Amniotic stem cell (primary cell): ENCODE measurements around the gene SSBP2.

Source experiments
- DNase-seq: peaks from one replicate; lab custom pipeline; 2025; lab: John Stamatoyannopoulos, UW

The SSBP2 gene

DNA sequence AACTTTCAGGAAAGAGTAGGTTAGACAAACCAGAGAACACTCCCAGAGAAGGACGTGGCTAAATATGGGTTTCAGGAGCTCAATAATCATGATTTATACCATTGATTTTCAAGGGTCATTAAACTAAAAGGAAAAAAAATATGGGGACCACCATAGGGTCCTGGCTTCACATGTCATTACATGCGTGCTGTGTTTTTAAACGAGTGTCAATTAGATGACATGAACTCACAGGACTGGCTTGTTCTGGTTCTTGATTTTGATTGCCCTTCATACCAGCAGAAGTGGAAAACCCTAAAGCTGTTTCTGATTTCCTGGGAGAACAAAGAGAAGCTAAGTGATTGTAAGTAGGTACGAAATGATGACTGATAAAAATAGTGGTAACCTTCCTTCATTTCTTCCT, 362.7 kb downstream of the SSBP2 start:
- no peak for DNase-seq

DNA sequence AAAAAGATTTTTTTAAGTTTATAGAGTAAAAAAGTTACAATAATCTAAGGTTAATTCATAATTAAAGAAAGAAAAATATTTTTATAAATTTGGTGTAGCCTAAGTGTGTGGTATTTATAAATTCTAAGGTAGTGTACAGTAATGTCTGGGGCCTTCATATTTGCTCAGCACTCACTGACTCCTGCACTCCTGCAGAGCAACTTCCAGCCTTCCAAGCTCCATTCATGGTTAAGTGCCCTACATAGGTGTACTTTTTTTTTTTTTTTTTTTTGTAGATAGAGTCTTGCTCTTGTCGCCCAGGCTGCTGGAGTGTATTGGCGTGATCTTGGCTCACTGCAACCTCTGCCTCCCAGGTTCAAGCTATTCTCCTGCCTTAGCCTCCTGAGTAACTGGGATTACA, 367.0 kb downstream of the SSBP2 start:
- no peak for DNase-seq

DNA sequence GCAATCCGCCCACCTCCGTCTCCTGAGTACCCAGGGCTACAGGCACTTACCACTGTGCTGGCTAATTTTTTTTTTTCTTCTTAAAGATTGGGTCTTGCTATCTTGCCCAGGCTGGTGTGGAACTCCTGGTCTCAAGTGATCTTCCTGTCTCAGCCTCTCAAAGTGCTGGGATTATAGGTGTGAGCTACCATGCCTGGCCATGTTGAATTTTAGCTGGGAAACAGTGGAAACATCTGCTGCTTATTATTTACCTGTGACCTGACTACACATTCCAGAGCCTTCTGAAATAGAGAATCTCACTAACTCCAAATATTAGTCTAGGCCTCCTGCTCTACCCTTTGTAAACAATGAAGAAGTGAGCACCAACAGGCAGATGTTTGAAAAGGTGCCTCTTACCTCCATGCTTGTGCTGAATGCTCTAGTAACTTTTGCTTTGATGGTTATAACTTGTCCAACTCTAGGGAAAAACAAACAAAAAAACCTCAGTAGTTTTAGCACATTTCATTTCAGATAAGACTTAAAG, 379.5 kb downstream of the SSBP2 start:
- DNase-seq: no peak

DNA sequence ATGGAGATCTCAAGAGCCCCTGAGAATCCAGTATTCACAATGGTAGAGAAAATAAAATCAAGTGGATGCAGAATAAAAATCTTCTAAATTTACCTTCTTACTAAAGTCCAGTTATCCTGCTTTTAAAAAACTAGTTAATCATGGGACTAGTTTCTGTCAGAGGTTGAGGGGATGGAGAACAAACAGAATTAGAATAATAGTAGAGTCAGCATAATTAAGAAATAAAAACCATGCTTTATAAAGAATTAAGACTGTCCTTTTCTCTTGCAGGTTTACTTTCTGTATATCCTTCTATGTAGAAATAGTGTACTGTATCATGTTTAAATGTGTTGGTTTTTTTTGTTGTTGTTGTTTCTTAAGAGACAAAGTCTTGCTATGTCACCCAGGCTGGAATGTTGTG, 380.0 kb downstream of the SSBP2 start:
- no peak for DNase-seq

DNA sequence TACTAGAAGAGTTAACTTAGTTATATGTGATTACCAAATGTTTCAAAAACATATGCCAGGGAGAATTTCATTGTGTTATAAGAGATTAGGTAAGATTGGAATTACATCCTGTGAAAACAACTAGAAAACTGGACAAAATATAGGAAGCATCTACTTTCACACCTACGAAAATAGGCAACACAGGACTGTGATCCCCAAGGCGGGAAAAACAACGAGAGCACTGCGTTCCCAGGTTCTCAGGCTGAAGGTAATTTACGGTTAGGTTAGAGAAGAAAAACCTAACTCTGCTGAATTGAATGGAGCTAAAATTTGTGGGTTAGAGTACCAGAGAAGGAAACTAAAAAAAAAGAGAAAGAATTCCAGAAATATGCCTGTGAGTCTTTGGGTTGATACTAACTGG, 385.4 kb downstream of the SSBP2 start:
- DNase-seq: no peak

DNA sequence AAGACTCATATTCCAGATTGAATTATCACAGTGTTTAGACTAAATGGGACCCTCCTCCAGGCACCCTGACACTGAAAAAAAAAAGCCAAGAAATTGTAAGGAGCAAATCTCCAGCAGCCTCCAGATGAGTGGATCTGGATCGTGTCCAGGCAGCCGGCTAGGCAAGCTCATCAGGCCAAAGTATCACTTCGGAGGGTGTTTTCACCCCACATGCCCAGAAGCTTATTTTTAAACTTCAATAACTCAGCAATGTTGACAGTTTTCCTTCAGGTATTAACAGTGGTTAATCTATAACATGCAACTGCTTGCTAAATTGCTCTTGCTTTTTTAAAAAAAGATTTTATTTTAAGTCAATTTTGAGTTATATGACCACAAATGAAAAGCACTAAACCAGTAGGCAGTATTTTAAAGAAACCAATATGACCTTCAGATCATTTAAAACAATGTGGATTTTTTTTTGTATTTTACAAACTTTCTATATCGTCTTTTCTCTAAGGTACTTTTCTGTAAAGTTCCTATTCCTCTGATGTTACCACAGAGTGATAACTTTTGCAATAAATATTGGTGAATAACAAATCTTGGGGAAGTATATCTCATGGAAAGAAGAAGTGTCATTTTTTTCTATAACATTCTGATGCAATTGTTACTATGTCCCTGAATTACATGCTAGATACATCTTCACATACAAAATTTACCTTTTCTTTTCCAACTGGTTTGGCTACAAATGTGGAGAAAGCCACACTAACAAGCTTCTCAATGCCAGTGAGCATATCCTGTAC, 387.6 kb downstream of the SSBP2 start:
- DNase-seq: no peak
